GM12878 (cell line): Measurements from ENCODE around the gene GGCT. TPM values are rescaled to one million over a fixed set of nuclear protein-coding genes. Genes with fewer than 3 reads are reported as not detected.

Source experiments
- ATAC-seq: fragments of 200-7000 bp; cut with Tn5 transposase; 3 replicates; pipeline ENCODE4 v1.9.1; 2020; ENCODE audit warnings: mild to moderate bottlenecking, moderate library complexity
- BruUV-seq: library from RNA; stranded (reverse); fragments of 400-500 nt; replicated peaks from 2 replicates; lab custom pipeline; 2021; lab: Mats Ljungman, UMichigan
- CTCF ChIA-PET: fragments of 300-600 bp; sonication (Branson Sonifier 250); formaldehyde crosslinking; extraction: SDS; loops from one replicate; lab custom pipeline; 2021; ENCODE audit warnings: inconsistent platforms; lab: Yijun Ruan, JAX
- POLR2A ChIA-PET: fragments of 350-600 bp; formaldehyde crosslinking; extraction: SDS; loops from one replicate; lab custom pipeline; 2021; ENCODE audit warnings: inconsistent platforms; lab: Charles Lee
- RAD21 ChIA-PET: fragments of 300-600 bp; sonication (Branson Sonifier 250); formaldehyde crosslinking; loops from one replicate; lab custom pipeline; 2023; ENCODE audit warnings: antibody characterized with exemption; ENCODE audit not compliant: unreplicated experiment; lab: Charles Lee
- SMC1A ChIA-PET: fragments of 300-600 bp; sonication (Branson Sonifier 250); formaldehyde crosslinking; loops from one replicate; lab custom pipeline; 2023; ENCODE audit not compliant: unreplicated experiment, uncharacterized antibody; lab: Charles Lee
- DNase-seq: peaks from one replicate; pipeline ENCODE4 v3.0.0-alpha.2; 2011; ENCODE audit warnings: low read depth, low spot score
- FAIRE-seq: peaks from 3 replicates; lab custom pipeline; 2011; peaks lifted over from hg19 to GRCh38; lab: Jason Lieb, UNC
- H2AFZ ChIP-seq: 2 replicates; pipeline ENCODE4 v1.6.0; 2011; ENCODE audit warnings: low read depth, low read length, control low read depth; ENCODE audit not compliant: control insufficient read depth
- H3K27ac ChIP-seq: 2 replicates; pipeline ENCODE4 v1.5.1; 2011; ENCODE audit warnings: control low read depth; ENCODE audit not compliant: control insufficient read depth, insufficient read depth
- H3K27me3 ChIP-seq, 2 experiments: replicated peaks in 1 of 2; 2 replicates each; pipeline versions ENCODE4 v1.6.0 to v1.6.1; 2011; ENCODE audit warnings: low read length in 1 of 2; ENCODE audit not compliant: control insufficient read depth in 2 of 2, insufficient read depth in 2 of 2
- H3K36me3 ChIP-seq, 2 experiments: 2 replicates each; pipeline ENCODE4 v1.5.1; 2011; ENCODE audit warnings: low read length in 1 of 2; ENCODE audit not compliant: control insufficient read depth in 2 of 2, insufficient read depth in 2 of 2
- H3K4me1 ChIP-seq: 2 replicates; pipeline ENCODE4 v1.6.1; 2011; ENCODE audit warnings: mild to moderate bottlenecking, low read length, moderate library complexity, mixed read lengths; ENCODE audit not compliant: control insufficient read depth, insufficient read depth
- H3K4me2 ChIP-seq: 2 replicates; pipeline ENCODE4 v1.6.0; 2011; ENCODE audit warnings: control low read depth; ENCODE audit not compliant: control insufficient read depth, insufficient read depth
- H3K4me3 ChIP-seq: fragments of 200-600 bp; sonication (generic); 2 replicates; pipeline ENCODE4 v1.5.1; 2016
- H3K79me2 ChIP-seq: 2 replicates; pipeline ENCODE4 v1.6.0; 2011; ENCODE audit warnings: low read length; ENCODE audit not compliant: control insufficient read depth, insufficient read depth
- H3K9ac ChIP-seq: 2 replicates; pipeline ENCODE4 v1.8.0; 2011; ENCODE audit warnings: low read length, control low read depth, mixed read lengths; ENCODE audit not compliant: control insufficient read depth, insufficient read depth
- H3K9me3 ChIP-seq: replicated peaks from 3 replicates; pipeline ENCODE4 v1.5.1; 2011; ENCODE audit warnings: mild to moderate bottlenecking, low read length; ENCODE audit not compliant: control insufficient read depth, insufficient read depth
- H4K20me1 ChIP-seq: 2 replicates; pipeline ENCODE4 v1.6.0; 2011; ENCODE audit not compliant: control insufficient read depth, insufficient read depth
- EP300 ChIP-seq, 2 experiments: fragments of 150-350 bp in 1 of 2; IDR thresholded peaks; 2 replicates each; pipeline ENCODE4 v1.6.1; 2011 to 2012; ENCODE audit warnings: low read depth in 2 of 2, low read length in 2 of 2, borderline replicate concordance in 1 of 2, improper control_type of control experiment in 1 of 2, inconsistent platforms in 1 of 2; ENCODE audit not compliant: control insufficient read depth in 1 of 2
- IKZF1 ChIP-seq: fragments of 450-650 bp; conservative IDR thresholded peaks from 2 replicates; pipeline ENCODE4 v1.6.1; 2017; ENCODE audit warnings: antibody characterized with exemption, mild to moderate bottlenecking
- JUND ChIP-seq: IDR thresholded peaks from 2 replicates; pipeline ENCODE4 v1.6.1; 2012; ENCODE audit warnings: low read depth, mild to moderate bottlenecking, low read length, improper control_type of control experiment, moderate library complexity
- REST ChIP-seq: IDR thresholded peaks from 2 replicates; pipeline ENCODE4 v1.6.1; 2012; ENCODE audit warnings: mild to moderate bottlenecking, low read depth, low read length
- WGBS: methylation state at CpG from one replicate; pipeline ENCODE4 v1.1.6; 2016; ENCODE audit warnings: low lambda C conversion rate; ENCODE audit not compliant: insufficient replicate concordance, insufficient coverage; ENCODE audit errors: missing lambda C conversion rate; 5-methylcytosine and 5-hydroxymethylcytosine counted together
- in situ Hi-C: fragments of 300-500 bp; cut with MboI; formaldehyde crosslinking; loops from 9 replicates; pipeline ENCODE4 v1.14.3; 2018; ENCODE audit warnings: mixed read lengths
- intact Hi-C: fragments of 100-400 bp; cut with micrococcal nuclease; formaldehyde crosslinking; loops from one replicate; pipeline ENCODE4 v1.14.2; 2022; ENCODE audit not compliant: unreplicated experiment
- polyA plus RNA-seq, 11 experiments: library from polyadenylated mRNA; depleted of rRNA in 4 of 11; unstranded in 6 of 11; stranded (reverse) in 5 of 11; fragments of >200 nt; fragmentation: Nextera tagmentation in 4 of 11; fragmentation: Illumina TruSeq in 1 of 11; extraction: Ambion mirVana in 4 of 11; extraction: Trizol in 1 of 11; gene quantifications; 1 replicate in 1 of 11; 2 replicates in 10 of 11; pipeline versions ENCODE4 v1.2.1 to v1.2.3, GENCODE V29; 2011 to 2016; ENCODE audit warnings: inconsistent platforms in 2 of 11, missing spikeins in 2 of 11, low read depth in 1 of 11
- total RNA-seq, 4 experiments: library from RNA; depleted of rRNA in 3 of 4; stranded (reverse); fragments of >200 nt in 3 of 4; fragmentation: Illumina TruSeq in 1 of 4; extraction: Trizol in 1 of 4; gene quantifications; 2 replicates each; pipeline versions ENCODE4 v1.2.1 to v1.2.3, GENCODE V29; 2013 to 2021

The GGCT gene
- total and polyA plus RNA-seq, 10 of the 15 experiments (the other 5 are each of a cell fraction or from before 2014, with no cell fraction given): 57.0 to 215 (median 92.3) TPM

DNA sequence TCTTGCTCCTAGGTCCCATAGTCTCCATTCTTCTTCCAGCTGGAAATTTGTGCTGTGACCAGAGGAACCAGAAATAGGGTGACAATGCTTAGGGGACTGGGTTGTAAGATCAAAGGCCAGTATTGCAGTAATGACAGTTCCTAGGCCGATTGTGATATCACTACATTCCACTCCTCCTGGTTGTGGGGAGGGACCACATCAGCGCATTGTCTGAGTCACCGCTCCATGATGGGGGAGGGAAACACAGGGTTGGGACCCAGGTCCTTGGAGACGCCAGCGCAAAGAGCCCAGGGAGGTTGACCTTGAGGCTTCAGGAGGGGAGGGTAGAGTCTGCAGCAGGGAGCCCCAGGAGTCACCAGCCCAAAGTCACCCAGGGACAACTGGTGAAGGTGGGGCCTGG lies 20.8 kb upstream of the GGCT start:
- TF ChIP-seq IKZF1 (no peak), JUND (no peak), REST (no peak), EP300 (IDR thresholded peaks at IDR 0.05; ENCODE audit: borderline replicate concordance in 1 of 2, control insufficient read depth in 1 of 2, low read depth in 2 of 2, low read length in 2 of 2) (no peak)
- no peaks in the 10 kb centered on the region for H3K9me3 ChIP-seq
- H3K4me1 ChIP-seq: peaks cover 10% of the 10 kb centered on the region
- ATAC-seq: no peak
- POLR2A ChIA-PET: no interaction called here
- no peak overlapping the region for H3K9ac ChIP-seq
- H2AFZ ChIP-seq: no peak overlapping the region
- no peak overlapping the region for H3K27ac ChIP-seq
- SMC1A ChIA-PET: interaction anchor here (0.6 kb wide), 1 partner anchor 51 kb away, joined by 3 read pairs; no protein-coding TSS in a partner anchor
- no peaks in the 10 kb centered on the region for H3K27me3 ChIP-seq
- no peaks in the 10 kb centered on the region for H3K36me3 ChIP-seq
- RAD21 ChIA-PET: no interaction called here
- DNase-seq: no peak
- H3K79me2 ChIP-seq: no peaks in the 10 kb centered on the region
- no peaks in the 10 kb centered on the region for H4K20me1 ChIP-seq
- BruUV-seq: no TSS peak
- CTCF ChIA-PET: no interaction called here
- in situ Hi-C loops (no loop called here), intact Hi-C loops (no loop called here)
- H3K4me2 ChIP-seq: no peak overlapping the region
- no peak overlapping the region for H3K4me3 ChIP-seq
- WGBS: 97% methylated on average over 5 of the region's 5 CpGs
- FAIRE-seq: no peak
